Activated CD4-positive, alpha-beta T cell treated with anti-CD3 and anti-CD28 coated beads, Interleukin-2, amount 50 U/mL, for 48 hours (primary cell): ENCODE results near the gene APOA4.
"Not testable (repeated sequence)": the region's sequence is repeated elsewhere in the genome, so short reads cannot be mapped to it uniquely, and the experiment has no call there.

Experiments
- DNase-seq, 2 experiments: peaks; one replicate each; pipeline ENCODE4 v3.0.0-alpha.2; 2020

The APOA4 gene

GRCh38 chr11:116847612-116848011 is 24.5 kb upstream of the APOA4 start:
- DNase-seq = no peak

- no peak for DNase-seq
Observed at GRCh38 chr11:116844722-116845121, 21.6 kb upstream of the APOA4 start.

GRCh38 chr11:116843661-116844060 is 20.6 kb upstream of the APOA4 start:
- DNase-seq = no peak

- DNase-seq = no peak
Observed at GRCh38 chr11:116842909-116843308, 19.8 kb upstream of the APOA4 start.

- DNase-seq = no peak
Observed at GRCh38 chr11:116842117-116842516, 19.0 kb upstream of the APOA4 start.

- no peak for DNase-seq
Observed at GRCh38 chr11:116840746-116841296, 17.7 kb upstream of the APOA4 start.

GRCh38 chr11:116840224-116840745 is 17.2 kb upstream of the APOA4 start:
- no peak for DNase-seq

- no peak for DNase-seq
Observed at GRCh38 chr11:116838321-116839084, 15.4 kb upstream of the APOA4 start.

- DNase-seq = no peak
Observed at GRCh38 chr11:116837231-116838091, 14.4 kb upstream of the APOA4 start, which contains the start of gene APOA1. TSS of gene APOA1 (minus strand) at chr11:116837622. CDS start at chr11:116837387, 235 bp downstream.

- no peak for DNase-seq
Observed at GRCh38 chr11:116836632-116836991, 13.5 kb upstream of the APOA4 start.

- DNase-seq = peak; percentile 78 to 84
Observed at GRCh38 chr11:116835791-116836631, 12.9 kb upstream of the APOA4 start.

GRCh38 chr11:116835042-116835772 is 12.1 kb upstream of the APOA4 start:
- peak in 1 of 2 experiments; percentile 15 for DNase-seq

- DNase-seq = not testable (repeated sequence)
Observed at GRCh38 chr11:116834535-116835041, 11.5 kb upstream of the APOA4 start.

- no peak for DNase-seq
Observed at GRCh38 chr11:116833816-116834534, 10.9 kb upstream of the APOA4 start.

- no peak for DNase-seq
Observed at GRCh38 chr11:116833491-116833815, 10.3 kb upstream of the APOA4 start.

GRCh38 chr11:116832350-116833290 is 9.5 kb upstream of the APOA4 start:
- DNase-seq = no peak

GRCh38 chr11:116831790-116832349 is 8.8 kb upstream of the APOA4 start:
- no peak for DNase-seq

- no peak for DNase-seq
Observed at GRCh38 chr11:116830184-116830912, 7.2 kb upstream of the APOA4 start.
